ENCODE results near the gene TAF6. TPM values are rescaled to one million over a fixed set of nuclear protein-coding genes. Genes with fewer than 3 reads are reported as not detected.
"Not testable (repeated sequence)": the region's sequence is repeated elsewhere in the genome, so short reads cannot be mapped to it uniquely, and the experiment has no call there.

The TAF6 gene
- total RNA-seq, 1 experiment from 2014 or later: 87.1 TPM

GRCh38 chr7:100147278-100147677, 28.1 kb upstream of the TAF6 start:
- Histone ChIP-seq H2BK12ac (ENCODE audit: insufficient read length, low read depth, low read length) (no peak overlapping the region), H4K91ac (ENCODE audit: insufficient read length, low read depth, low read length) (no peak overlapping the region), H3K79me1 (ENCODE audit: insufficient read depth, low read depth, low read length, poor library complexity, severe bottlenecking) (no peaks in the 10 kb centered on the region), H3K18ac (ENCODE audit: insufficient read length, low read depth, low read length) (no peak overlapping the region), H3K4ac (ENCODE audit: low read depth, low read length) (no peak overlapping the region), H2AK5ac (ENCODE audit: insufficient read length, low read length) (no peak overlapping the region), H2BK120ac (ENCODE audit: low read depth, low read length, poor library complexity, severe bottlenecking) (no peak overlapping the region), H3K14ac (ENCODE audit: insufficient read depth, low read length) (no peak overlapping the region), H2BK15ac (ENCODE audit: low read depth, low read length) (no peak overlapping the region), H3T11ph (ENCODE audit: low read length) (no peak overlapping the region), H2BK5ac (ENCODE audit: insufficient read length, low read length) (no peak overlapping the region), H3K56ac (ENCODE audit: insufficient read length, low read depth, low read length) (no peak overlapping the region), H2BK20ac (ENCODE audit: low read depth, low read length, poor library complexity, severe bottlenecking) (no peak overlapping the region), H4K8ac (replicated peaks; ENCODE audit: insufficient read length, low read depth, low read length) (no peak overlapping the region), H3K9me3 (ENCODE audit: control insufficient read depth, low read depth, low read length) (no peaks in the 10 kb centered on the region), H3K27me3 (ENCODE audit: insufficient read depth, low read length) (no peaks in the 10 kb centered on the region), H3K79me2 (ENCODE audit: insufficient read depth, low read length) (no peaks in the 10 kb centered on the region), H2AFZ (ENCODE audit: low read length) (no peak overlapping the region), H3K23ac (ENCODE audit: insufficient read length, low read depth, low read length) (no peak overlapping the region), H3K4me2 (ENCODE audit: insufficient read depth, insufficient read length, low read length) (no peak overlapping the region), H4K5ac (ENCODE audit: insufficient read length, low read depth, low read length) (no peak overlapping the region), H3K4me1 (ENCODE audit: insufficient read depth, low read length) (no peaks in the 10 kb centered on the region), H3K9ac (ENCODE audit: extremely low read depth, insufficient read length, low read length) (no peak overlapping the region), H3K23me2 (ENCODE audit: insufficient read length, low read depth, low read length, poor library complexity, severe bottlenecking) (peaks cover 6% of the 10 kb centered on the region), H4K20me1 (ENCODE audit: control insufficient read depth, insufficient read depth, insufficient read length) (peaks cover 2% of the 10 kb centered on the region), H3K27ac (ENCODE audit: insufficient read length, low read depth, low read length) (no peak overlapping the region)
- no peak for DNase-seq
- Mint-ChIP-seq H3K36me3 (ENCODE audit: insufficient read depth in 1 of 3, low read depth in 3 of 3) (peaks cover 6 to 18% (median 18%) of the 10 kb centered on the region in 3 experiments; a peak in 6 of 7 replicates), H3K4me1 (peaks cover 17 to 21% of the 10 kb centered on the region in 2 experiments), H3K9me3 (no peaks in the 10 kb centered on the region), H3K27ac (no peak overlapping the region), H3K27me3 (ENCODE audit: low read depth) (peaks cover 4% of the 10 kb centered on the region; the same call in 1 of the 2 replicates), H3K4me3 (no peak overlapping the region)
- WGBS (ENCODE audit: extremely low coverage, insufficient read length, low lambda C conversion rate): no CpG with 5 or more reads among the region's 2 CpGs
- TF ChIP-seq CTCF (conservative IDR thresholded peaks at IDR 0.05): no peak

GRCh38 chr7:100146350-100146749, 27.2 kb upstream of the TAF6 start:
- H2AFZ ChIP-seq (ENCODE audit: low read length); H3K27me3 Mint-ChIP-seq (ENCODE audit: low read depth); H3K79me2 ChIP-seq (ENCODE audit: insufficient read depth, low read length); H3K9ac ChIP-seq (ENCODE audit: extremely low read depth, insufficient read length, low read length); DNase-seq; H3K56ac ChIP-seq (ENCODE audit: insufficient read length, low read depth, low read length); H3K18ac ChIP-seq (ENCODE audit: insufficient read length, low read depth, low read length); H3K9me3 ChIP-seq (ENCODE audit: control insufficient read depth, low read depth, low read length); H4K8ac ChIP-seq (replicated peaks; ENCODE audit: insufficient read length, low read depth, low read length); H3K4me2 ChIP-seq (ENCODE audit: insufficient read depth, insufficient read length, low read length); H2BK12ac ChIP-seq (ENCODE audit: insufficient read length, low read depth, low read length); H3K9me3 Mint-ChIP-seq; H3K14ac ChIP-seq (ENCODE audit: insufficient read depth, low read length); H2BK120ac ChIP-seq (ENCODE audit: low read depth, low read length, poor library complexity, severe bottlenecking); H2AK5ac ChIP-seq (ENCODE audit: insufficient read length, low read length); H3K4ac ChIP-seq (ENCODE audit: low read depth, low read length); H4K5ac ChIP-seq (ENCODE audit: insufficient read length, low read depth, low read length); H3K4me1 ChIP-seq (ENCODE audit: insufficient read depth, low read length); H2BK20ac ChIP-seq (ENCODE audit: low read depth, low read length, poor library complexity, severe bottlenecking); H3K27me3 ChIP-seq (ENCODE audit: insufficient read depth, low read length); H4K91ac ChIP-seq (ENCODE audit: insufficient read length, low read depth, low read length); H3K27ac Mint-ChIP-seq; H3K23me2 ChIP-seq (ENCODE audit: insufficient read length, low read depth, low read length, poor library complexity, severe bottlenecking); H3K4me3 Mint-ChIP-seq; H3T11ph ChIP-seq (ENCODE audit: low read length); H4K20me1 ChIP-seq (ENCODE audit: control insufficient read depth, insufficient read depth, insufficient read length); H2BK15ac ChIP-seq (ENCODE audit: low read depth, low read length); H3K23ac ChIP-seq (ENCODE audit: insufficient read length, low read depth, low read length); H3K79me1 ChIP-seq (ENCODE audit: insufficient read depth, low read depth, low read length, poor library complexity, severe bottlenecking); H2BK5ac ChIP-seq (ENCODE audit: insufficient read length, low read length); H3K27ac ChIP-seq (ENCODE audit: insufficient read length, low read depth, low read length): not testable (repeated sequence)
- WGBS (ENCODE audit: extremely low coverage, insufficient read length, low lambda C conversion rate): no CpG with 5 or more reads among the region's 4 CpGs
- Mint-ChIP-seq H3K36me3 (ENCODE audit: insufficient read depth in 1 of 3, low read depth in 3 of 3) (peaks cover 5 to 11% (median 10%) of the 10 kb centered on the region in 3 experiments; a peak in 6 of 7 replicates), H3K4me1 (peaks cover 15 to 21% of the 10 kb centered on the region in 2 experiments)
